IPS DF 6.9 (cell line): Measurements from ENCODE around the gene LDHAL6A.

Source experiments
- DNase-seq: peaks from one replicate; pipeline ENCODE4 v3.0.0-alpha.2; 2013; ENCODE audit warnings: low read depth, low spot score
- H3K27ac ChIP-seq: one replicate; pipeline ENCODE4 v1.5.1; 2013; ENCODE audit warnings: low read length, control low read depth
- H3K27me3 ChIP-seq: 2 replicates; pipeline ENCODE4 v1.6.1; 2013; ENCODE audit warnings: mild to moderate bottlenecking, low read length; ENCODE audit not compliant: control insufficient read depth, insufficient read depth
- H3K36me3 ChIP-seq: 2 replicates; pipeline ENCODE4 v1.6.1; 2013; ENCODE audit warnings: low read length; ENCODE audit not compliant: control insufficient read depth, insufficient read depth
- H3K4me1 ChIP-seq: 2 replicates; pipeline ENCODE4 v1.6.1; 2013; ENCODE audit warnings: low read length; ENCODE audit not compliant: control insufficient read depth, insufficient read depth
- H3K4me3 ChIP-seq: 2 replicates; pipeline ENCODE4 v1.5.1; 2013; ENCODE audit warnings: mild to moderate bottlenecking, low read length
- H3K9me3 ChIP-seq: 2 replicates; pipeline ENCODE4 v1.6.1; 2013; ENCODE audit warnings: low read length, inconsistent platforms; ENCODE audit not compliant: control insufficient read depth, insufficient read depth
- WGBS: extraction: QIAGEN DNeasy Blood & Tissue Kit; methylation state at CpG from one replicate; pipeline ENCODE4 v1.1.7; 2013; ENCODE audit warnings: mixed read lengths, missing lambda C conversion rate; ENCODE audit not compliant: insufficient read length, insufficient coverage; 5-methylcytosine and 5-hydroxymethylcytosine counted together

Gene LDHAL6A

GRCh38 chr11:18485913-18486528, 30.4 kb downstream of the LDHAL6A start:
- Histone ChIP-seq H3K36me3 (peaks cover 15% of the 10 kb centered on the region; the same call in 1 of the 2 replicates), H3K9me3 (no peaks in the 10 kb centered on the region), H3K27ac (no peak overlapping the region), H3K27me3 (no peaks in the 10 kb centered on the region), H3K4me1 (no peaks in the 10 kb centered on the region), H3K4me3 (no peak overlapping the region)
- DNase-seq = no peak
- no CpG with 5 or more reads among the region's 8 CpGs for WGBS

- Histone ChIP-seq H3K27ac (no peak overlapping the region), H3K27me3 (no peaks in the 10 kb centered on the region), H3K4me1 (no peaks in the 10 kb centered on the region), H3K36me3 (0 out of 2 replicates have a peak, but pooled peaks cover 6% of the 10 kb centered on the region), H3K4me3 (no peak overlapping the region), H3K9me3 (no peaks in the 10 kb centered on the region)
- WGBS = no CpG with 5 or more reads among the region's 1 CpG
- no peak for DNase-seq
These were observed 34.7 kb downstream of the LDHAL6A start for GRCh38 chr11:18490319-18490718.

GRCh38 chr11:18490736-18491485, 35.3 kb downstream of the LDHAL6A start:
- Histone ChIP-seq H3K27me3 (no peaks in the 10 kb centered on the region), H3K4me3 (no peak overlapping the region), H3K4me1 (no peaks in the 10 kb centered on the region), H3K27ac (no peak overlapping the region), H3K9me3 (no peaks in the 10 kb centered on the region), H3K36me3 (0 out of 2 replicates have a peak, but pooled peaks cover 6% of the 10 kb centered on the region)
- no CpG with 5 or more reads among the region's 15 CpGs for WGBS
- no peak for DNase-seq

GRCh38 chr11:18491924-18492323, 36.3 kb downstream of the LDHAL6A start:
- H3K27ac ChIP-seq = no peak overlapping the region
- WGBS = no CpG with 5 or more reads among the region's 2 CpGs
- no peaks in the 10 kb centered on the region for H3K27me3 ChIP-seq
- no peak overlapping the region for H3K4me3 ChIP-seq
- H3K4me1 ChIP-seq = no peaks in the 10 kb centered on the region
- DNase-seq = no peak
- no peaks in the 10 kb centered on the region for H3K9me3 ChIP-seq
- H3K36me3 ChIP-seq = 0 out of 2 replicates have a peak, but pooled peaks cover 8% of the 10 kb centered on the region

GRCh38 chr11:18492888-18493287, 37.2 kb downstream of the LDHAL6A start:
- no peaks in the 10 kb centered on the region for H3K27me3 ChIP-seq
- H3K9me3 ChIP-seq = no peaks in the 10 kb centered on the region
- no peak overlapping the region for H3K4me3 ChIP-seq
- no peak overlapping the region for H3K27ac ChIP-seq
- no peak for DNase-seq
- 0 out of 2 replicates have a peak, but pooled peaks cover 8% of the 10 kb centered on the region for H3K36me3 ChIP-seq
- no peaks in the 10 kb centered on the region for H3K4me1 ChIP-seq

GRCh38 chr11:18493310-18493709, 37.7 kb downstream of the LDHAL6A start:
- no peak for DNase-seq
- no CpG with 5 or more reads among the region's 4 CpGs for WGBS
- no peak overlapping the region for H3K4me3 ChIP-seq
- H3K27me3 ChIP-seq = no peaks in the 10 kb centered on the region
- H3K4me1 ChIP-seq = no peaks in the 10 kb centered on the region
- 0 out of 2 replicates have a peak, but pooled peaks cover 8% of the 10 kb centered on the region for H3K36me3 ChIP-seq
- no peak overlapping the region for H3K27ac ChIP-seq
- H3K9me3 ChIP-seq = no peaks in the 10 kb centered on the region

GRCh38 chr11:18495271-18495670, 39.6 kb downstream of the LDHAL6A start:
- no peak for DNase-seq
- H3K4me3 ChIP-seq = no peak overlapping the region
- H3K4me1 ChIP-seq = no peaks in the 10 kb centered on the region
- H3K36me3 ChIP-seq = peaks cover 8% of the 10 kb centered on the region; the same call in 1 of the 2 replicates
- H3K27me3 ChIP-seq = no peaks in the 10 kb centered on the region
- H3K27ac ChIP-seq = no peak overlapping the region
- H3K9me3 ChIP-seq = no peaks in the 10 kb centered on the region

GRCh38 chr11:18495703-18496102, 40.0 kb downstream of the LDHAL6A start:
- no CpG with 5 or more reads among the region's 4 CpGs for WGBS
- Histone ChIP-seq H3K9me3 (no peaks in the 10 kb centered on the region), H3K4me3 (no peak overlapping the region), H3K27ac (no peak overlapping the region), H3K36me3 (peaks cover 6% of the 10 kb centered on the region; the same call in 1 of the 2 replicates), H3K4me1 (no peaks in the 10 kb centered on the region), H3K27me3 (no peaks in the 10 kb centered on the region)
- DNase-seq = no peak

GRCh38 chr11:18498039-18498438, 42.4 kb downstream of the LDHAL6A start:
- Histone ChIP-seq H3K4me3 (no peak overlapping the region), H3K27me3 (no peaks in the 10 kb centered on the region), H3K9me3 (no peaks in the 10 kb centered on the region), H3K27ac (no peak overlapping the region), H3K36me3 (peaks cover 8% of the 10 kb centered on the region; the same call in 1 of the 2 replicates), H3K4me1 (no peaks in the 10 kb centered on the region)
- DNase-seq = no peak
- no CpG with 5 or more reads among the region's 1 CpG for WGBS

- Histone ChIP-seq H3K27me3 (no peaks in the 10 kb centered on the region), H3K27ac (no peak overlapping the region), H3K36me3 (peaks cover 7% of the 10 kb centered on the region; the same call in 1 of the 2 replicates), H3K4me1 (no peaks in the 10 kb centered on the region), H3K4me3 (no peak overlapping the region), H3K9me3 (no peaks in the 10 kb centered on the region)
- DNase-seq = no peak
- WGBS = no CpG with 5 or more reads among the region's 1 CpG
These were observed 46.0 kb downstream of the LDHAL6A start for GRCh38 chr11:18501629-18502028.

GRCh38 chr11:18502352-18502751, 46.7 kb downstream of the LDHAL6A start:
- Histone ChIP-seq H3K4me3 (no peak overlapping the region), H3K4me1 (no peaks in the 10 kb centered on the region), H3K27me3 (no peaks in the 10 kb centered on the region), H3K27ac (no peak overlapping the region), H3K9me3 (no peaks in the 10 kb centered on the region), H3K36me3 (peaks cover 6% of the 10 kb centered on the region; the same call in 1 of the 2 replicates)
- DNase-seq = no peak
